HepG2 (cell line): ENCODE results near the gene SMAD6. TPM values are rescaled to one million over a fixed set of nuclear protein-coding genes. Genes with fewer than 3 reads are reported as not detected.

ENCODE experiments used
- ATF2 ChIP-seq: sonication (generic); formaldehyde crosslinking; IDR thresholded peaks from 2 replicates; pipeline ENCODE4 v1.4.0; 2020; ENCODE audit warnings: missing genetic modification reagents
- HMG20B ChIP-seq: conservative IDR thresholded peaks from 2 replicates; pipeline ENCODE4 v1.6.1; 2016; ENCODE audit warnings: missing genetic modification reagents, missing compliant biosample characterization
- HOXA3 ChIP-seq: sonication (generic); formaldehyde crosslinking; IDR thresholded peaks from 2 replicates; pipeline ENCODE4 v1.5.0; 2020; ENCODE audit warnings: missing genetic modification reagents
- ISX ChIP-seq: sonication (generic); formaldehyde crosslinking; conservative IDR thresholded peaks from 2 replicates; pipeline ENCODE4 v1.5.0; 2020; ENCODE audit warnings: missing genetic modification reagents
- MYC ChIP-seq: sonication (generic); formaldehyde crosslinking; IDR thresholded peaks from 2 replicates; pipeline ENCODE4 v1.9.0; 2021; ENCODE audit warnings: missing genetic modification reagents, borderline replicate concordance
- RCOR2 ChIP-seq: IDR thresholded peaks from 2 replicates; pipeline ENCODE4 v1.6.1; 2016; ENCODE audit warnings: missing biosample characterization, missing genetic modification reagents
- SMAD3 ChIP-seq: sonication (generic); formaldehyde crosslinking; IDR thresholded peaks from 2 replicates; pipeline ENCODE4 v1.4.0; 2020; ENCODE audit warnings: missing genetic modification reagents
- ZBTB4 ChIP-seq: sonication (generic); formaldehyde crosslinking; IDR thresholded peaks from 2 replicates; pipeline ENCODE4 v1.4.0; 2020; ENCODE audit warnings: missing genetic modification reagents, mild to moderate bottlenecking, borderline replicate concordance
- ZBTB46 ChIP-seq: sonication (generic); formaldehyde crosslinking; IDR thresholded peaks from 2 replicates; pipeline ENCODE4 v1.4.0; 2020; ENCODE audit warnings: mild to moderate bottlenecking, missing genetic modification reagents, borderline replicate concordance
- ZFP37 ChIP-seq: sonication (generic); formaldehyde crosslinking; IDR thresholded peaks from 2 replicates; pipeline ENCODE4 v1.4.0; 2020; ENCODE audit warnings: missing genetic modification reagents, borderline replicate concordance
- ZNF235 ChIP-seq: sonication (generic); formaldehyde crosslinking; IDR thresholded peaks from 2 replicates; pipeline ENCODE4 v1.8.1; 2023; ENCODE audit warnings: mild to moderate bottlenecking, missing genetic modification reagents, borderline replicate concordance
- ZNF263 ChIP-seq: sonication (generic); formaldehyde crosslinking; IDR thresholded peaks from 2 replicates; pipeline ENCODE4 v1.4.0; 2020; ENCODE audit warnings: missing genetic modification reagents
- ZNF292 ChIP-seq: sonication (generic); formaldehyde crosslinking; IDR thresholded peaks from 2 replicates; pipeline ENCODE4 v1.8.1; 2022; ENCODE audit warnings: mild to moderate bottlenecking, low read depth, missing genetic modification reagents, borderline replicate concordance
- ZNF331 ChIP-seq: sonication (generic); formaldehyde crosslinking; IDR thresholded peaks from 2 replicates; pipeline ENCODE4 v1.4.0; 2020; ENCODE audit warnings: missing genetic modification reagents
- ZNF335 ChIP-seq: sonication (generic); formaldehyde crosslinking; IDR thresholded peaks from 2 replicates; pipeline ENCODE4 v1.4.0; 2020; ENCODE audit warnings: missing genetic modification reagents
- ZNF383 ChIP-seq: sonication (generic); formaldehyde crosslinking; IDR thresholded peaks from 2 replicates; pipeline ENCODE4 v1.4.0; 2020; ENCODE audit warnings: missing genetic modification reagents, mild to moderate bottlenecking, borderline replicate concordance
- ZNF574 ChIP-seq: sonication (generic); formaldehyde crosslinking; IDR thresholded peaks from 2 replicates; pipeline ENCODE4 v1.4.0; 2020; ENCODE audit warnings: missing genetic modification reagents
- ZNF761 ChIP-seq: sonication (generic); formaldehyde crosslinking; conservative IDR thresholded peaks from 2 replicates; pipeline ENCODE4 v1.4.0; 2020; ENCODE audit warnings: mild to moderate bottlenecking, missing genetic modification reagents
- ZNF800 ChIP-seq: sonication (generic); formaldehyde crosslinking; IDR thresholded peaks from 2 replicates; pipeline ENCODE4 v1.4.0; 2020; ENCODE audit warnings: missing genetic modification reagents
- polyA plus RNA-seq, 8 experiments: library from polyadenylated mRNA; depleted of rRNA in 3 of 8; stranded (reverse) in 7 of 8; unstranded in 1 of 8; fragments of >200 nt; fragmentation: Illumina TruSeq in 4 of 8; extraction: Trizol in 4 of 8; gene quantifications; 2 replicates each; pipeline versions ENCODE4 v1.2.1 to v1.2.3, GENCODE V29; 2011 to 2016; ENCODE audit warnings: low read depth in 4 of 8, missing spikeins in 1 of 8, mixed read lengths in 1 of 8; ENCODE audit not compliant: insufficient read depth in 1 of 8
- total RNA-seq, 5 experiments: library from RNA; depleted of rRNA; stranded (reverse); fragments of >200 nt; fragmentation: Illumina TruSeq; extraction: Trizol; gene quantifications; 2 replicates each; pipeline ENCODE4 v1.2.3, GENCODE V29; 2016; ENCODE audit warnings: low read depth in 1 of 5

The SMAD6 gene
- total and polyA plus RNA-seq, 2 of the 13 experiments (the other 11 are each of a cell fraction or from before 2014, with no cell fraction given), result 3.3 to 4.4 TPM

- TF ChIP-seq ZNF761 (CRISPR knock-in tag) (no peak), ISX (CRISPR knock-in tag) (no peak), ZBTB4 (CRISPR knock-in tag) (no peak), MYC (no peak), ZNF235 (CRISPR knock-in tag) (no peak), HOXA3 (CRISPR knock-in tag) (0 out of 2 replicates have a peak, but pooled peaks have one; percentile 21), ZNF574 (CRISPR knock-in tag) (peak; percentile 67), ZBTB46 (CRISPR knock-in tag) (no peak), ATF2 (peak; percentile 20; the same call in 1 of the 2 replicates), RCOR2 (CRISPR knock-in tag) (0 out of 2 replicates have a peak, but pooled peaks have one; percentile 16), ZNF383 (CRISPR knock-in tag) (no peak), ZNF335 (CRISPR knock-in tag) (no peak), ZNF292 (CRISPR knock-in tag) (peak; percentile 88; the same call in 1 of the 2 replicates), ZNF331 (CRISPR knock-in tag) (peak; percentile 75), HMG20B (0 out of 2 replicates have a peak, but pooled peaks have one; percentile 30), SMAD3 (CRISPR knock-in tag) (no peak), ZNF263 (CRISPR knock-in tag) (peak; percentile 56; the same call in 1 of the 2 replicates), ZFP37 (CRISPR knock-in tag) (no peak), ZNF800 (peak; percentile 33; the same call in 1 of the 2 replicates)
Measured at GRCh38 chr15:66679657-66680108, 22.4 kb upstream of the SMAD6 start (continued).
